ENCODE data around the gene TP53BP2.

The TP53BP2 gene

GRCh38 chr1:223792046-223792445 is 53.7 kb downstream of the TP53BP2 start:
- DNase-seq, result no peak

GRCh38 chr1:223788746-223789415 is 56.9 kb downstream of the TP53BP2 start:
- DNase-seq, result no peak

GRCh38 chr1:223785808-223786207 is 59.9 kb downstream of the TP53BP2 start:
- DNase-seq, result no peak

GRCh38 chr1:223784541-223784940 is 61.2 kb downstream of the TP53BP2 start:
- DNase-seq, result no peak

- no peak for DNase-seq
These were observed 62.1 kb downstream of the TP53BP2 start for GRCh38 chr1:223783676-223784075.

- no peak for DNase-seq
These were observed 64.8 kb downstream of the TP53BP2 start for GRCh38 chr1:223780949-223781348.

GRCh38 chr1:223780318-223780717 is 65.4 kb downstream of the TP53BP2 start:
- no peak for DNase-seq

GRCh38 chr1:223776826-223777454 is 68.8 kb downstream of the TP53BP2 start:
- DNase-seq, result no peak

- no peak for DNase-seq
These were observed 69.5 kb downstream of the TP53BP2 start for GRCh38 chr1:223776075-223776814.

GRCh38 chr1:223775711-223776074 is 70.1 kb downstream of the TP53BP2 start:
- no peak for DNase-seq

- DNase-seq, result no peak
These were observed 70.7 kb downstream of the TP53BP2 start for GRCh38 chr1:223775054-223775453.

- DNase-seq, result no peak
These were observed 71.5 kb downstream of the TP53BP2 start for GRCh38 chr1:223774134-223774814.

- no peak for DNase-seq
These were observed 73.0 kb downstream of the TP53BP2 start for GRCh38 chr1:223772771-223773160.

GRCh38 chr1:223771814-223772770 is 73.7 kb downstream of the TP53BP2 start:
- DNase-seq, result no peak

GRCh38 chr1:223771469-223771813 is 74.3 kb downstream of the TP53BP2 start:
- DNase-seq, result no peak

GRCh38 chr1:223770621-223771315 is 75.0 kb downstream of the TP53BP2 start:
- no peak for DNase-seq

- DNase-seq, result no peak
These were observed 79.9 kb downstream of the TP53BP2 start for GRCh38 chr1:223765719-223766340.

GRCh38 chr1:223765036-223765718 is 80.6 kb downstream of the TP53BP2 start:
- no peak for DNase-seq

- no peak for DNase-seq
These were observed 81.9 kb downstream of the TP53BP2 start for GRCh38 chr1:223763881-223764280.

GRCh38 chr1:223763251-223763650 is 82.5 kb downstream of the TP53BP2 start:
- DNase-seq, result no peak

GRCh38 chr1:223761411-223761810 is 84.3 kb downstream of the TP53BP2 start:
- DNase-seq, result no peak
